HG02938 (cell line): Measurements from ENCODE around the gene OPN1MW3.
"Not testable (repeated sequence)": the region's sequence is repeated elsewhere in the genome, so short reads cannot be mapped to it uniquely, and the experiment has no call there.

Experiments used
- ATAC-seq: cut with Tn5 transposase; IDR thresholded peaks from one replicate; pipeline ENCODE4 v1.9.1; 2021; ENCODE audit warnings: mild to moderate bottlenecking, moderate library complexity; ENCODE audit not compliant: unreplicated experiment

OPN1MW3 gene

GRCh38 chrX:154257282-154257681 is at the start of gene OPN1MW3:
OPN1MW3 (plus strand) TSS chrX:154257582; CDS start chrX:154257620, 38 bp downstream.
- ATAC-seq = not testable (repeated sequence)

- not testable (repeated sequence) for ATAC-seq
These were observed 47.5 kb upstream of the OPN1MW3 start for GRCh38 chrX:154209670-154210418.

- ATAC-seq = not testable (repeated sequence)
These were observed 46.3 kb upstream of the OPN1MW3 start for GRCh38 chrX:154211057-154211456.

- not testable (repeated sequence) for ATAC-seq
These were observed 45.9 kb upstream of the OPN1MW3 start for GRCh38 chrX:154211499-154211898.

- not testable (repeated sequence) for ATAC-seq
These were observed 37.9 kb upstream of the OPN1MW3 start, which contains the start of gene OPN1MW2 for GRCh38 chrX:154219456-154219855. OPN1MW2 (plus strand) TSS chrX:154219756; CDS start chrX:154219816, 60 bp downstream.

GRCh38 chrX:154225292-154225691 is 32.1 kb upstream of the OPN1MW3 start:
- not testable (repeated sequence) for ATAC-seq

GRCh38 chrX:154226706-154227105 is 30.7 kb upstream of the OPN1MW3 start:
- not testable (repeated sequence) for ATAC-seq

- ATAC-seq = not testable (repeated sequence)
These were observed 25.9 kb upstream of the OPN1MW3 start for GRCh38 chrX:154231443-154231842.

GRCh38 chrX:154233620-154234019 is 23.8 kb upstream of the OPN1MW3 start:
- not testable (repeated sequence) for ATAC-seq

GRCh38 chrX:154238939-154239559 is 18.3 kb upstream of the OPN1MW3 start:
- ATAC-seq = not testable (repeated sequence)

GRCh38 chrX:154239982-154240503 is 17.3 kb upstream of the OPN1MW3 start:
- not testable (repeated sequence) for ATAC-seq

GRCh38 chrX:154247377-154248045 is 9.9 kb upstream of the OPN1MW3 start:
- ATAC-seq = not testable (repeated sequence)

- not testable (repeated sequence) for ATAC-seq
These were observed 9.3 kb upstream of the OPN1MW3 start for GRCh38 chrX:154248076-154248475.

GRCh38 chrX:154258711-154259110 is 1.3 kb downstream of the OPN1MW3 start:
- not testable (repeated sequence) for ATAC-seq

- not testable (repeated sequence) for ATAC-seq
These were observed 5.7 kb downstream of the OPN1MW3 start for GRCh38 chrX:154263072-154263471.

GRCh38 chrX:154269245-154269644 is 11.9 kb downstream of the OPN1MW3 start:
- not testable (repeated sequence) for ATAC-seq

GRCh38 chrX:154284489-154285338 is 27.3 kb downstream of the OPN1MW3 start:
- ATAC-seq = peak; percentile 49

- not testable (repeated sequence) for ATAC-seq
These were observed 29.0 kb downstream of the OPN1MW3 start for GRCh38 chrX:154286406-154286805.

GRCh38 chrX:154294791-154295574 is 37.6 kb downstream of the OPN1MW3 start, which contains the start of gene TEX28:
TEX28 (minus strand) TSS chrX:154295124; CDS start chrX:154292117, 3,007 bp downstream.
- ATAC-seq = no peak
